Measurements from ENCODE around the gene FAM204A. TPM values are rescaled to one million over a fixed set of nuclear protein-coding genes. Genes with fewer than 3 reads are reported as not detected.

Gene FAM204A
- total and polyA plus RNA-seq, 2 of the 13 experiments (the other 11 are each of a cell fraction or from before 2014, with no cell fraction given) = 9.2 to 61.0 TPM

DNA sequence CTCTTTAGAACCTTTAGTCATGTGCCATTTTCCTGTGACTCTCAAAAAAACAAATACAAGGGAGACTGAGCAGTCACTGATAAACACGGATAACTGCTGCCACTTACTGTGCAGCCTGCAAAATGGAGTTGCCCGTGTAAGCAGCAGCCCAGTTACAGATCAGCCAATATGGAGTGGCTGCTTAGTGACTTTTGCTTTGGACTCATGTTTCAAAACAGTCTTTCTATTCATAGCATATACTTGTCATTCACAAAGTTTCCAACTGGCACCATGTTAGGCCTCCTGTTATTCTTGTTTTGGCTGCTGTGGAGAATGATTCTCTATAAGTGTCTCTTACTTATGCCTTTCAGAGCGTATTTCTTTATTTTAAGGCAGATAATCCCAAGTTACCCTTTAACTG lies 3.0 kb downstream of the FAM204A start:
- in situ Hi-C loops (cut with HindIII; ENCODE audit: extremely low pct_ligation_motif_present, low pct_unique_long_range_greater_than_20kb) = no loop called here
- Histone ChIP-seq H3K27ac (ENCODE audit: extremely low read length, insufficient read depth, low read length) (no peak overlapping the region), H3K36me3 (replicated peaks in 1 of 2; ENCODE audit: control insufficient read depth in 1 of 2, insufficient read depth in 2 of 2, low read length in 2 of 2) (peaks cover 5 to 22% of the 10 kb centered on the region in 2 experiments; a peak in 4 of 5 replicates), H3K4me2 (ENCODE audit: low read depth, low read length) (no peak overlapping the region), H3K4me1 (ENCODE audit: insufficient read depth, low read length) (peaks cover 24% of the 10 kb centered on the region), H4K20me1 (ENCODE audit: insufficient read depth, low read length) (no peaks in the 10 kb centered on the region), H3K9me3 (ENCODE audit: low read length) (no peaks in the 10 kb centered on the region), H3K9ac (ENCODE audit: insufficient read depth, low read depth, low read length) (no peak overlapping the region), H3K27me3 (ENCODE audit: control insufficient read depth in 1 of 2, insufficient read depth in 2 of 2, low read length in 2 of 2) (no peaks in the 10 kb centered on the region), H2AFZ (ENCODE audit: low read length) (no peak overlapping the region), H3K4me3 (replicated peaks in 1 of 3; ENCODE audit: insufficient read depth in 1 of 3, low read depth in 2 of 3, low read length in 3 of 3) (no peak overlapping the region), H3K79me2 (ENCODE audit: insufficient read depth, low read length) (peaks cover 14% of the 10 kb centered on the region)
- intact Hi-C loops (cut with micrococcal nuclease; ENCODE audit: unreplicated experiment) = no loop called here
- ChIA-PET POLR2A (no interaction called here), CTCF (ENCODE audit: low intra/inter-chr PET ratio, low total read pairs) (no interaction called here)
- no TSS peak for BruUV-seq (replicated peaks)
- 94% methylated on average over 3 of the region's 3 CpGs for WGBS (ENCODE audit: low lambda C conversion rate)
- TF ChIP-seq ZNF382 (CRISPR knock-in tag; IDR thresholded peaks at IDR 0.05; ENCODE audit: borderline replicate concordance) = no peak
- no peak for TF ChIP-seq SCMH1 (CRISPR knock-in tag; IDR thresholded peaks at IDR 0.05; ENCODE audit: borderline replicate concordance)
- no peak for TF ChIP-seq SALL2 (CRISPR knock-in tag; IDR thresholded peaks at IDR 0.05)
- TF ChIP-seq SATB2 (CRISPR knock-in tag; IDR thresholded peaks at IDR 0.05) = no peak
- no peak for TF ChIP-seq SALL1 (CRISPR knock-in tag; IDR thresholded peaks at IDR 0.05)
- TF ChIP-seq REXO4 (CRISPR knock-in tag; IDR thresholded peaks at IDR 0.05; ENCODE audit: borderline replicate concordance) = no peak
- TF ChIP-seq, protein P1, sequence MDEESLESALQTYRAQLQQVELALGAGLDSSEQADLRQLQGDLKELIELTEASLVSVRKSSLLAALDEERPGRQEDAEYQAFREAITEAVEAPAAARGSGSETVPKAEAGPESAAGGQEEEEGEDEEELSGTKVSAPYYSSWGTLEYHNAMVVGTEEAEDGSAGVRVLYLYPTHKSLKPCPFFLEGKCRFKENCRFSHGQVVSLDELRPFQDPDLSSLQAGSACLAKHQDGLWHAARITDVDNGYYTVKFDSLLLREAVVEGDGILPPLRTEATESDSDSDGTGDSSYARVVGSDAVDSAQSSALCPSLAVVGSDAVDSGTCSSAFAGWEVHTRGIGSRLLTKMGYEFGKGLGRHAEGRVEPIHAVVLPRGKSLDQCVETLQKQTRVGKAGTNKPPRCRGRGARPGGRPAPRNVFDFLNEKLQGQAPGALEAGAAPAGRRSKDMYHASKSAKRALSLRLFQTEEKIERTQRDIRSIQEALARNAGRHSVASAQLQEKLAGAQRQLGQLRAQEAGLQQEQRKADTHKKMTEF (CRISPR knock-in tag; IDR thresholded peaks at IDR 0.05) = no peak
- no peak for TF ChIP-seq ZNF891 (CRISPR knock-in tag; IDR thresholded peaks at IDR 0.05)
- TF ChIP-seq, protein P2, sequence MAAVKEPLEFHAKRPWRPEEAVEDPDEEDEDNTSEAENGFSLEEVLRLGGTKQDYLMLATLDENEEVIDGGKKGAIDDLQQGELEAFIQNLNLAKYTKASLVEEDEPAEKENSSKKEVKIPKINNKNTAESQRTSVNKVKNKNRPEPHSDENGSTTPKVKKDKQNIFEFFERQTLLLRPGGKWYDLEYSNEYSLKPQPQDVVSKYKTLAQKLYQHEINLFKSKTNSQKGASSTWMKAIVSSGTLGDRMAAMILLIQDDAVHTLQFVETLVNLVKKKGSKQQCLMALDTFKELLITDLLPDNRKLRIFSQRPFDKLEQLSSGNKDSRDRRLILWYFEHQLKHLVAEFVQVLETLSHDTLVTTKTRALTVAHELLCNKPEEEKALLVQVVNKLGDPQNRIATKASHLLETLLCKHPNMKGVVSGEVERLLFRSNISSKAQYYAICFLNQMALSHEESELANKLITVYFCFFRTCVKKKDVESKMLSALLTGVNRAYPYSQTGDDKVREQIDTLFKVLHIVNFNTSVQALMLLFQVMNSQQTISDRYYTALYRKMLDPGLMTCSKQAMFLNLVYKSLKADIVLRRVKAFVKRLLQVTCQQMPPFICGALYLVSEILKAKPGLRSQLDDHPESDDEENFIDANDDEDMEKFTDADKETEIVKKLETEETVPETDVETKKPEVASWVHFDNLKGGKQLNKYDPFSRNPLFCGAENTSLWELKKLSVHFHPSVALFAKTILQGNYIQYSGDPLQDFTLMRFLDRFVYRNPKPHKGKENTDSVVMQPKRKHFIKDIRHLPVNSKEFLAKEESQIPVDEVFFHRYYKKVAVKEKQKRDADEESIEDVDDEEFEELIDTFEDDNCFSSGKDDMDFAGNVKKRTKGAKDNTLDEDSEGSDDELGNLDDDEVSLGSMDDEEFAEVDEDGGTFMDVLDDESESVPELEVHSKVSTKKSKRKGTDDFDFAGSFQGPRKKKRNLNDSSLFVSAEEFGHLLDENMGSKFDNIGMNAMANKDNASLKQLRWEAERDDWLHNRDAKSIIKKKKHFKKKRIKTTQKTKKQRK (IDR thresholded peaks at IDR 0.05; ENCODE audit: low read length) = no peak
- no peak for TF ChIP-seq CHD4 (IDR thresholded peaks at IDR 0.05; ENCODE audit: borderline replicate concordance, low read length)
- TF ChIP-seq, protein P3, sequence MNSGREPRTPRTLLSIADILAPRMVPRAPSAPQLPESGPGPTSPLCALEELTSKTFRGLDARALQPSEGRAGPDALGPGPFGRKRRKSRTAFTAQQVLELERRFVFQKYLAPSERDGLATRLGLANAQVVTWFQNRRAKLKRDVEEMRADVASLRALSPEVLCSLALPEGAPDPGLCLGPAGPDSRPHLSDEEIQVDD (CRISPR knock-in tag; IDR thresholded peaks at IDR 0.05; ENCODE audit: borderline replicate concordance) = no peak
- TF ChIP-seq HOXD1 (CRISPR knock-in tag; IDR thresholded peaks at IDR 0.05) = no peak
- TF ChIP-seq, protein P4, sequence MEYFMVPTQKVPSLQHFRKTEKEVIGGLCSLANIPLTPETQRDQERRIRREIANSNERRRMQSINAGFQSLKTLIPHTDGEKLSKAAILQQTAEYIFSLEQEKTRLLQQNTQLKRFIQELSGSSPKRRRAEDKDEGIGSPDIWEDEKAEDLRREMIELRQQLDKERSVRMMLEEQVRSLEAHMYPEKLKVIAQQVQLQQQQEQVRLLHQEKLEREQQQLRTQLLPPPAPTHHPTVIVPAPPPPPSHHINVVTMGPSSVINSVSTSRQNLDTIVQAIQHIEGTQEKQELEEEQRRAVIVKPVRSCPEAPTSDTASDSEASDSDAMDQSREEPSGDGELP (IDR thresholded peaks at IDR 0.05; ENCODE audit: borderline replicate concordance, low read depth) = no peak
- TF ChIP-seq ZNF773 (CRISPR knock-in tag; IDR thresholded peaks at IDR 0.05; ENCODE audit: borderline replicate concordance) = no peak
- no peak for ATAC-seq
- FAIRE-seq = no peak
- no peak for DNase-seq (ENCODE audit: low spot score)
